Neural progenitor cell (in vitro differentiated cells): ENCODE data around the gene OR5M10. TPM values are rescaled to one million over a fixed set of nuclear protein-coding genes. Genes with fewer than 3 reads are reported as not detected.
"Not testable (repeated sequence)": the region's sequence is repeated elsewhere in the genome, so short reads cannot be mapped to it uniquely, and the experiment has no call there.

ENCODE experiments used
- DNase-seq: peaks from one replicate; pipeline ENCODE4 v3.0.0-alpha.2; 2016; ENCODE audit warnings: low spot score
- H2AFZ ChIP-seq: fragments of 200-600 bp; sonication (generic); replicated peaks from 2 replicates; pipeline ENCODE4 v1.6.1; 2016; ENCODE audit warnings: antibody characterized with exemption
- H3F3A ChIP-seq: fragments of 200-600 bp; sonication (generic); 2 replicates; pipeline ENCODE4 v1.6.1; 2016; ENCODE audit warnings: antibody characterized with exemption, low read depth
- H3K27ac ChIP-seq: fragments of 200-600 bp; sonication (generic); 2 replicates; pipeline ENCODE4 v1.5.1; 2016; ENCODE audit warnings: mild to moderate bottlenecking
- H3K27me3 ChIP-seq: fragments of 200-600 bp; sonication (generic); 2 replicates; pipeline ENCODE4 v1.6.1; 2016; ENCODE audit warnings: mild to moderate bottlenecking, moderate library complexity
- H3K36me3 ChIP-seq: fragments of 200-600 bp; sonication (generic); 2 replicates; pipeline ENCODE4 v1.5.1; 2016
- H3K4me1 ChIP-seq: fragments of 200-600 bp; sonication (generic); 2 replicates; pipeline ENCODE4 v1.6.1; 2016; ENCODE audit warnings: mixed run types
- H3K4me2 ChIP-seq: fragments of 200-600 bp; sonication (generic); 2 replicates; pipeline ENCODE4 v1.6.1; 2016
- H3K4me3 ChIP-seq: fragments of 200-600 bp; sonication (generic); 2 replicates; pipeline ENCODE4 v1.5.1; 2016
- H3K79me2 ChIP-seq: fragments of 200-600 bp; sonication (generic); 2 replicates; pipeline ENCODE4 v1.6.1; 2016; ENCODE audit warnings: low read depth
- H3K9ac ChIP-seq: fragments of 200-600 bp; sonication (generic); 2 replicates; pipeline ENCODE4 v1.6.1; 2016
- H3K9me3 ChIP-seq: fragments of 200-600 bp; sonication (generic); 2 replicates; pipeline ENCODE4 v1.5.1; 2016; ENCODE audit warnings: low read depth
- H4K20me1 ChIP-seq: fragments of 200-600 bp; sonication (generic); 2 replicates; pipeline ENCODE4 v1.6.1; 2016; ENCODE audit warnings: low read depth
- H3K27ac Mint-ChIP-seq: 3 replicates; pipeline ENCODE4 v1.8.0; 2021; ENCODE audit warnings: mixed read lengths
- H3K27me3 Mint-ChIP-seq: 2 replicates; pipeline ENCODE4 v1.8.0; 2022; ENCODE audit warnings: low read depth, mild to moderate bottlenecking, inconsistent platforms, moderate library complexity, mixed read lengths; ENCODE audit not compliant: insufficient read depth
- H3K36me3 Mint-ChIP-seq: 3 replicates; pipeline ENCODE4 v1.8.0; 2021; ENCODE audit warnings: mixed read lengths
- H3K4me1 Mint-ChIP-seq: 3 replicates; pipeline ENCODE4 v1.8.0; 2021; ENCODE audit warnings: mixed read lengths
- H3K4me3 Mint-ChIP-seq: 3 replicates; pipeline ENCODE4 v1.8.0; 2021; ENCODE audit warnings: mild to moderate bottlenecking, moderate library complexity, mixed read lengths
- H3K9me3 Mint-ChIP-seq: 3 replicates; pipeline ENCODE4 v1.8.0; 2020; ENCODE audit warnings: mixed read lengths
- CTCF ChIP-seq: fragments of 200-600 bp; sonication (generic); IDR thresholded peaks from 2 replicates; pipeline ENCODE4 v1.5.1; 2017; ENCODE audit warnings: antibody characterized with exemption, mild to moderate bottlenecking
- EZH2 ChIP-seq: fragments of 200-600 bp; sonication (generic); IDR thresholded peaks from 2 replicates; pipeline ENCODE4 v1.6.1; 2017; ENCODE audit warnings: antibody characterized with exemption, mild to moderate bottlenecking, moderate library complexity
- EZH2phosphoT487 ChIP-seq: fragments of 200-600 bp; sonication (generic); IDR thresholded peaks from 2 replicates; pipeline ENCODE4 v1.6.1; 2017; ENCODE audit warnings: antibody characterized with exemption
- total RNA-seq: library from RNA; depleted of rRNA; stranded (reverse); fragments of >200 nt; gene quantifications from 2 replicates; pipeline ENCODE4 v1.2.3, GENCODE V29; 2015; ENCODE audit warnings: low replicate concordance

Gene OR5M10
- total RNA-seq, 1 donor from 2014 or later: not detected

DNA sequence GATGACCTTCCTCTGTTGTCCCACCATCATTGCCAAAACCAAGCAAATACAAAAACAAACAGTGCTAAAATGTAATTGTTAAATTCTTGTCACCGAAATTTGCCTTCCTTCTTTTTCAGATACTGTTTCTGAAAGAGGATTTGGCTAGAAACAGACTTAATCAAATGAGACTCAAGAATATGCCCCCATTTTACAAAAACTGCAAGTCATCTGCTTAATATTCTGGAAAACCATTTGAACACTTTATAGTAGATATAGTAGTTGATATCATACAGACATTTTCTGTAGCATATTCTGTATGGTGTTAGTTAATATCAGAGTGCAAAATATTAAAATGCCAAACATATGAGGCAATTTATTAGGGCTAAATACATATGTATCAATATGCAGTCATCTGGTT lies 33.7 kb upstream of the OR5M10 start:
- Histone ChIP-seq H3K27me3 (no peaks in the 10 kb centered on the region), H3K4me3 (no peak overlapping the region), H4K20me1 (no peaks in the 10 kb centered on the region), H3K79me2 (no peaks in the 10 kb centered on the region), H3F3A (no peaks in the 10 kb centered on the region), H3K9ac (no peak overlapping the region), H3K27ac (no peak overlapping the region), H3K4me2 (no peak overlapping the region), H3K9me3 (no peaks in the 10 kb centered on the region), H3K36me3 (no peaks in the 10 kb centered on the region), H2AFZ (no peak overlapping the region), H3K4me1 (no peaks in the 10 kb centered on the region)
- Mint-ChIP-seq H3K4me1 (no peaks in the 10 kb centered on the region), H3K4me3 (no peak overlapping the region), H3K27ac (no peak overlapping the region), H3K36me3 (no peaks in the 10 kb centered on the region), H3K9me3 (no peaks in the 10 kb centered on the region), H3K27me3 (peaks cover 2% of the 10 kb centered on the region)
- no peak for DNase-seq
- TF ChIP-seq EZH2phosphoT487 (no peak), EZH2 (no peak), CTCF (no peak)

DNA sequence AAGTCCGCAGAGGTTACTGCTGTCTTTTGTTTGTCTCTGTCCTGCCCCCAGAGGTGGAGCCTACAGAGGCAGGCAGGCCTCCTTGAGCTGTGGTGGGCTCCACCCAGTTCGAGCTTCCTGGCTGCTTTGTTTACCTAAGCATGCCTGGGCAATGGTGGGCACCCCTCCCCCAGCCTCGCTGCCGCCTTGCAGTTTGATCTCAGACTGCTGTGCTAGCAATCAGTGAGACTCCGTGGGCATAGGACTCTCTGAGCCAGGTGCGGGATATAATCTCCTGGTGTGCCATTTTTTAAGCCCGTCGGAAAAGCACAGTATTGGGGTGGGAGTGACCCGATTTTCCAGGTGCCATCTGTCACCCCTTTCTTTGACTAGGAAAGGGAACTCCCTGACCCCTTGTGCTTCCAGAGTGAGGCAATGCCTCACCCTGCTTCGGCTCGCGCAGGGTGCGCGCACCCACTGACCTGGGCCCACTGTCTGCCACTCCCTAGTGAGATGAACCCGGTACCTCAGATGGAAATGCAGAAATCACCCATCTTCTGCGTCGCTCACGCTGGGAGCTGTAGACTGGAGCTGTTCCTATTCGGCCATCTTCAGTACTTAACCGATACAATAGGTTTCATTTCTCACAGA lies 14.7 kb upstream of the OR5M10 start:
- H3K27ac Mint-ChIP-seq, H3K36me3 Mint-ChIP-seq: not testable (repeated sequence)

GRCh38 chr11:56558574-56558973 lies 18.9 kb downstream of the OR5M10 start:
- Mint-ChIP-seq H3K4me1 (no peaks in the 10 kb centered on the region), H3K9me3 (no peaks in the 10 kb centered on the region), H3K27ac (no peak overlapping the region), H3K36me3 (no peaks in the 10 kb centered on the region), H3K4me3 (no peak overlapping the region), H3K27me3 (peaks cover 2% of the 10 kb centered on the region)
- no peak for DNase-seq
- Histone ChIP-seq H3K79me2 (no peaks in the 10 kb centered on the region), H3K4me2 (no peak overlapping the region), H4K20me1 (no peaks in the 10 kb centered on the region), H2AFZ (no peak overlapping the region), H3K27me3 (no peaks in the 10 kb centered on the region), H3K4me1 (no peaks in the 10 kb centered on the region), H3K9me3 (no peaks in the 10 kb centered on the region), H3K27ac (no peak overlapping the region), H3F3A (no peaks in the 10 kb centered on the region), H3K36me3 (no peaks in the 10 kb centered on the region), H3K4me3 (no peak overlapping the region), H3K9ac (no peak overlapping the region)
- TF ChIP-seq EZH2 (no peak), CTCF (no peak), EZH2phosphoT487 (no peak)

More for the DNA sequence above, 14.7 kb upstream of the OR5M10 start:
- not testable (repeated sequence) for H4K20me1 ChIP-seq, H3K9me3 ChIP-seq, H3K9me3 Mint-ChIP-seq, DNase-seq, H3K4me3 Mint-ChIP-seq, H3F3A ChIP-seq, H3K4me3 ChIP-seq, H3K27me3 ChIP-seq, H3K36me3 ChIP-seq, H3K9ac ChIP-seq, H3K4me2 ChIP-seq, H3K27me3 Mint-ChIP-seq, H3K79me2 ChIP-seq, H3K4me1 ChIP-seq, H3K27ac ChIP-seq, H3K4me1 Mint-ChIP-seq, H2AFZ ChIP-seq

DNA sequence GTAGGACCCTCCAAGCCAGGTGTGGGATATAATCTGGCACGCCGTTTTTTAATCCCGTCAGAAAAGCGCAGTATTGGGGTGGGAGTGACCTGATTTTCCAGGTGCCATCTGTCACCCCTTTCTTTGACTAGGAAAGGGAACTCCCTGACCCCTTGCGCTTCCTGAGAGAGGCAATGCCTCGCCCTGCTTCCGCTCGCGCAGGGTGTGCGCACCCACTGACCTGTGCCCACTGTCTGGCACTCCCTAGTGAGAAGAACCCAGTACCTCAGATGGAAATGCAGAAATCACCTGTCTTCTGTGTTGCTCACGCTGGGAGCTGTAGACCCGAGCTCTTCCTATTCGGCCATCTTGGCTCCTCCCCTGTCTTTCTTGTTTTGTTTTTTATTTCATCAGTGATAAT lies 22.8 kb downstream of the OR5M10 start:
- not testable (repeated sequence) for H3K27me3 Mint-ChIP-seq, H3K4me1 Mint-ChIP-seq, H3K79me2 ChIP-seq, H2AFZ ChIP-seq, H3K9me3 ChIP-seq, H3K36me3 Mint-ChIP-seq, H3K27me3 ChIP-seq, H3K36me3 ChIP-seq, H3F3A ChIP-seq, DNase-seq, H3K4me1 ChIP-seq, H3K4me3 Mint-ChIP-seq, H4K20me1 ChIP-seq, H3K27ac Mint-ChIP-seq, H3K27ac ChIP-seq, H3K4me3 ChIP-seq, H3K9me3 Mint-ChIP-seq, H3K9ac ChIP-seq, H3K4me2 ChIP-seq
